CD4-positive, alpha-beta T cell treated with Interleukin-6 at 100 ng/mL for 8 hours (primary cell): Measurements from ENCODE around the gene COL9A2.
A peak's percentile ranks its signal among the peaks of the same experiment; 100 is the strongest.

Experiments
- DNase-seq: peaks from one replicate; pipeline ENCODE4 v3.0.0-alpha.2; 2020; ENCODE audit warnings: mixed read lengths, low spot score

COL9A2 gene

DNA sequence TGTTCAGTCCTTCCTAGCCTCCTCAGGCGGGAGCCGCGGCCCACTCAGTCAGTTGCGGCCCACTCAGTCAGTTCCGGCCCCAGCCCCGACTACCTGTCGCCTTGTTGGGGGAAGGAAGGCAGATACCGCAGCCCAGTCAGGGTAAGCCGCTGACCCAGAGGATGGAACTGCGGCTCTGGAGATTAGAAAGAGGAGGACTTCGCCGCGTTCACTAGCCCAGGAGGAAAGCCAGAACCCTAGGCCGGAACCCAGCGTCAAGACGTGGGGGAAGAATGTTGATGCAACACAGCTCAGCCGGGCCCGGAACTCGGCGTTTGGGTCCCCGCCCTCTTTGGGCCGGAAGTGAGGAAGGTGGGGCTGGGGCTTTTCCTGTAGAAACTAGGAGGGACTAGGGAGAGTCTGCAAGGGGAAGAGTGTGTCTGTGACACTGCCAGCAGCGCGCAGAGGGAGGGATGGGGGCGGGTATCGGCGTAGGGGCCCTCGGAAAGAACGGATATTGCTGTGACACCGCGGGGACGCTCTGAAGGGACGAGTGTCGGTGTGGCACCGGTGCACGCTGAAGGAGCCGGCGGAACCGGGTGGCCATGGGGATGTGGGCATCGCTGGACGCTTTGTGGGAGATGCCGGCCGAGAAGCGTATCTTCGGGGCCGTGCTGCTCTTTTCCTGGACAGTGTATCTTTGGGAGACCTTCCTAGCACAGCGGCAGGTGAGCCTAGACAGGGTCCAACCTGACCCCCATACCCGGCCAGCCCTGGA lies 59.2 kb downstream of the COL9A2 start, which contains the start of gene ZMPSTE24:
Gene ZMPSTE24 (plus strand): TSS at position 549 of the 757 bp plus-strand sequence. CDS start 36 bp downstream, at position 585.
- peak; percentile 96 for DNase-seq

DNA sequence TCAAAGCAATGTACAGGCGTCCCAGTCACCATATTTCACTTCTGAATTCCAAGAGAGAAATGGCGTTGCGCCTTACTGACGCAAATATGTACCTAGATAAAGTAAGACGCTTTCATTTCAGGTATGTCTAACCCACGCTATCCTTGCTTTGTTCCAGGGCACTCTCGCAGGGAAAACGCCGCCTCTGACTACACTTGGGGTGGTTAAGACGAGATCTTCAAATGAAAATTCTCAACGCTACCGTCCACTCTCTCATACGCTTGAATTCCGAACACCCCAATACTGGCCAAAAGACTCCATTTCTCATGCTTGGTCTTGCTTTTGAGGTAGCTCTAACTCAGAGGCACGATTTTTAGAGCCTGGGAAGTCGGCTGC lies 59.8 kb downstream of the COL9A2 start:
- peak; percentile 1 for DNase-seq

DNA sequence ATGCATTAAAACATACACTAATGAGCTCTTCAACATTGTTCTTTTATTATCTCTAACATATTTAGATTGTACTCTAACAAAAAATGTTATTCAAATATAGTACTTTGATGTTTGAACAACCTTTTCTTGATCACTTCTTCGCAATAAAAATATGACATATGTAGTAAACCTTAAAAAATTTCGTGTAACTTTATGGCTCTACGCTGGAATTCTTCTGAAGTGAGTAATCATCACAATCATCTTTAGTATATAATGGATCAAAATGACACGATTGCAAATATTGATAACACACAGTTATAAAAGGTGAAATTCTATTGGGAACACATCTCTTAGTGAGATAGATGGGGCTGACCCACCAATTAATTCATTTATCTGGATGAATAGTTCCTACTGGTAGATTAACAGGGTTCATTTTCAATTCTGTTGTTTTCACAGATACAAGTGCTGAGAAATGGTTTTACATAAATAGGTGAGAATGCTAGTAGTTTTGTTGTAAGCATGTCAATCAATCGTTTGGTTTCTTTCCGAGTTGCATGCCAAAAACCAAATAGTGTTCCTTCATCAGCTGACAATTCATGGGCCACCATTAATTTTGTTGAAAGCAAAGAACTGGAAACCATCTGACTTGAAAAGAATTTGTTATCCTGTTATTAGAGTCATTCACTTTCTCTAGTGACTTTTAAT lies 60.5 kb downstream of the COL9A2 start:
- no peak for DNase-seq

DNA sequence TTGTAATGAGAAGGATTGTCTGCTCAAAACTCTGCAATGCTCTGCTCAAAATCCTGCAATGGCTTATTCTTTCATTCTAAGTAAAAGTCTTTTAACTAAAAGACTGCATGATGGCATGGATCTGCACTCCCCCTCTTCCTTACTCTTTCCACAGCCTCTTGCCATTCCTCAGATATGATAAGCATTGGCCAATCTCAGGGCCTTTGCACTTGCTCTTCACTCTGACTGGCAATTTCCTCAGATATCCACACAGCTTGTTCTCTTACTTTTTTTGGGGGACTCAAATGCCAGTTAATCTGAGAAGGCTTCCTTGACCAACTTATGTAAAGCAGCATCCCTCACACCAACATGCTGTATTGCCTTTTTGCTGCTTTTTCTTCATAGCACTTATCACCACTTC lies 61.9 kb downstream of the COL9A2 start:
- DNase-seq: no peak

DNA sequence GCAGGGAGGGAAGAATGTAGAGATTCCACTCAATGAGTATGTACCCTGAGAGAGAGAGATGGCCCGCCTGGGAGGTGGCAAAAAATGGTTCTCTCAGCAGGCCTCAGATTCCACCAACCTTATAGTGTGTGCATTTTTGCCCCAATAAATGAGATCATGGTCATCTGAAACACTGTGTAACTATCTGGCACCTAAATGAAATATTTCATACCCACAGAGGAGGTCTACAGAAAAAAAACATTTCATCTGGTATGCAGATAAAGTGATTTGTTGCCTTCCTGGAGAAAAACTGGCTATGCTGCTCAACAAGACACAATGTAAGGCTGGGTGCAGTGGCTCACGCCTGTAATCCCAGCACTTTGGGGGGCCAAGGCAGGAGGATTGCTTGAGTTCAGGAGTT lies 64.5 kb downstream of the COL9A2 start:
- no peak for DNase-seq

DNA sequence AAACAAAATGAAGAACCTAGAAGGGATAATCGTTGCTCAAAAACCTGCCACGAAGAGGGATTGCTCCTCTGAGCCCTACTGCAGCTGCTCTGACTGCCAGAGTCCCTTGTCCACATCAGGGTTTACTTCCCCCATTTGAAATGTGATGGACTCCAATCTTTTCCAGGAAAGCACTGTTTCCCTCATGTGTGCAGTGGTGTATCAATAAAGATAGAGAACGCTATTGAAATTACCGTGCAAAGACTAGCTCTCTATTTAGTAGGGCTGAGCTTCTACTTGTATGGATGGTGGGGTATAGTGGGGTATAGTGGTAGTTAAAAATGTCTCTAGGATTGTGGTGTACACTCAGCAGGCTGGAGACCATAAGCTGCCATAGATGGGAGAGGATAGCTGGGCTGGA lies 65.6 kb downstream of the COL9A2 start:
- DNase-seq: no peak
